Measurements from ENCODE around the gene FMNL2.

Gene FMNL2

GRCh38 chr2:152552888-152553287 lies 217.9 kb downstream of the FMNL2 start:
- TF ChIP-seq ZBTB11 (tag by site-specific recombination; conservative IDR thresholded peaks at IDR 0.05; ENCODE audit: low read depth) (no peak), ZNF776 (tag by site-specific recombination; IDR thresholded peaks at IDR 0.05; ENCODE audit: borderline replicate concordance) (no peak), ZNF302 (tag by site-specific recombination; IDR thresholded peaks at IDR 0.05; ENCODE audit: low read depth) (no peak), ZNF518A (tag by site-specific recombination; conservative IDR thresholded peaks at IDR 0.05; ENCODE audit: low read depth) (no peak), ZNF26 (tag by site-specific recombination; IDR thresholded peaks at IDR 0.05) (no peak), ZNF366 (tag by site-specific recombination; conservative IDR thresholded peaks at IDR 0.05) (no peak), ZNF701 (tag by site-specific recombination; IDR thresholded peaks at IDR 0.05) (no peak), ZNF707 (tag by site-specific recombination; IDR thresholded peaks at IDR 0.05) (no peak), ZNF530 (tag by site-specific recombination; IDR thresholded peaks at IDR 0.05; ENCODE audit: low read depth) (no peak), ZNF571 (tag by site-specific recombination; IDR thresholded peaks at IDR 0.05) (no peak)
- TF ChIP-seq, protein P1, sequence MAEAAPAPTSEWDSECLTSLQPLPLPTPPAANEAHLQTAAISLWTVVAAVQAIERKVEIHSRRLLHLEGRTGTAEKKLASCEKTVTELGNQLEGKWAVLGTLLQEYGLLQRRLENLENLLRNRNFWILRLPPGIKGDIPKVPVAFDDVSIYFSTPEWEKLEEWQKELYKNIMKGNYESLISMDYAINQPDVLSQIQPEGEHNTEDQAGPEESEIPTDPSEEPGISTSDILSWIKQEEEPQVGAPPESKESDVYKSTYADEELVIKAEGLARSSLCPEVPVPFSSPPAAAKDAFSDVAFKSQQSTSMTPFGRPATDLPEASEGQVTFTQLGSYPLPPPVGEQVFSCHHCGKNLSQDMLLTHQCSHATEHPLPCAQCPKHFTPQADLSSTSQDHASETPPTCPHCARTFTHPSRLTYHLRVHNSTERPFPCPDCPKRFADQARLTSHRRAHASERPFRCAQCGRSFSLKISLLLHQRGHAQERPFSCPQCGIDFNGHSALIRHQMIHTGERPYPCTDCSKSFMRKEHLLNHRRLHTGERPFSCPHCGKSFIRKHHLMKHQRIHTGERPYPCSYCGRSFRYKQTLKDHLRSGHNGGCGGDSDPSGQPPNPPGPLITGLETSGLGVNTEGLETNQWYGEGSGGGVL (tag by site-specific recombination; IDR thresholded peaks at IDR 0.05) = no peak
- Histone ChIP-seq H3K9me3 (ENCODE audit: control insufficient read depth, insufficient read depth, low read depth, low read length) (no peaks in the 10 kb centered on the region), H3K36me3 (ENCODE audit: control insufficient read depth in 2 of 2, insufficient read depth in 1 of 2, low read length in 2 of 2) (no peaks in the 10 kb centered on the region), H3K4me3 (ENCODE audit: low read depth, low read length) (no peak overlapping the region), H3K27ac (ENCODE audit: extremely low read depth, low read depth, low read length) (no peak overlapping the region), H3K4me1 (ENCODE audit: control insufficient read depth, insufficient read depth, low read length) (no peaks in the 10 kb centered on the region)
- POLR2A ChIA-PET = no interaction called here
- CTCF ChIA-PET = interaction anchor here (0.7 to 1.4 kb wide), 2 partner anchors 83 to 267 kb away, joined by 3 to 4 read pairs; no protein-coding TSS in a partner anchor

DNA sequence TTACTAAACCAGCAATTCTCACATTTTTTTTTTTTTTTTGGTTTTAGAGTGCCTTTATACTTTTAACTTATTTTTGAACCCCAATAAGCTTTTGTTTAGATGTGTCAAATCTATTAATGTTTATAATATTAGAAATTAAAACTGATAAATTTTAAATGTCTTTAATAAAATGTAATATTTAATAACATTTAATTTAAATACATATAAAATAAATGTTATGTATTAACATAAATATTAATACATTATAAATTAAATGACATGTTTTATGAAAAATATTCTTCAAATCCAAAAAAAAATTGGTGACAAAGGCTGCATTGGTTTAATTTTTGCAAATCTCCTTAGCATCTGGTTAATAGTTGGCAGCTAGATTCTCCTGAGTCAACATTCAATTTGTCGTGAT lies 218.5 kb downstream of the FMNL2 start:
- no peak overlapping the region for H3K27ac ChIP-seq (ENCODE audit: extremely low read depth, low read depth, low read length)
- ChIA-PET CTCF (interaction anchor here (0.7 to 1.4 kb wide), 2 partner anchors 82 to 390 kb away, joined by 3 to 4 read pairs; no protein-coding TSS in a partner anchor), POLR2A (no interaction called here)
- TF ChIP-seq, protein P2, sequence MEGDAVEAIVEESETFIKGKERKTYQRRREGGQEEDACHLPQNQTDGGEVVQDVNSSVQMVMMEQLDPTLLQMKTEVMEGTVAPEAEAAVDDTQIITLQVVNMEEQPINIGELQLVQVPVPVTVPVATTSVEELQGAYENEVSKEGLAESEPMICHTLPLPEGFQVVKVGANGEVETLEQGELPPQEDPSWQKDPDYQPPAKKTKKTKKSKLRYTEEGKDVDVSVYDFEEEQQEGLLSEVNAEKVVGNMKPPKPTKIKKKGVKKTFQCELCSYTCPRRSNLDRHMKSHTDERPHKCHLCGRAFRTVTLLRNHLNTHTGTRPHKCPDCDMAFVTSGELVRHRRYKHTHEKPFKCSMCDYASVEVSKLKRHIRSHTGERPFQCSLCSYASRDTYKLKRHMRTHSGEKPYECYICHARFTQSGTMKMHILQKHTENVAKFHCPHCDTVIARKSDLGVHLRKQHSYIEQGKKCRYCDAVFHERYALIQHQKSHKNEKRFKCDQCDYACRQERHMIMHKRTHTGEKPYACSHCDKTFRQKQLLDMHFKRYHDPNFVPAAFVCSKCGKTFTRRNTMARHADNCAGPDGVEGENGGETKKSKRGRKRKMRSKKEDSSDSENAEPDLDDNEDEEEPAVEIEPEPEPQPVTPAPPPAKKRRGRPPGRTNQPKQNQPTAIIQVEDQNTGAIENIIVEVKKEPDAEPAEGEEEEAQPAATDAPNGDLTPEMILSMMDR (tag by site-specific recombination; IDR thresholded peaks at IDR 0.05) = no peak
- TF ChIP-seq ZNF501 (tag by site-specific recombination; IDR thresholded peaks at IDR 0.05) (no peak), ZFP41 (tag by site-specific recombination; IDR thresholded peaks at IDR 0.05; ENCODE audit: borderline replicate concordance) (no peak)
- H3K9me3 ChIP-seq (ENCODE audit: control insufficient read depth, insufficient read depth, low read depth, low read length) = no peaks in the 10 kb centered on the region
- no peak overlapping the region for H3K4me3 ChIP-seq (ENCODE audit: low read depth, low read length)
- no peaks in the 10 kb centered on the region for H3K36me3 ChIP-seq (ENCODE audit: control insufficient read depth in 2 of 2, insufficient read depth in 1 of 2, low read length in 2 of 2)
- H3K4me1 ChIP-seq (ENCODE audit: control insufficient read depth, insufficient read depth, low read length) = no peaks in the 10 kb centered on the region

All from HEK293 (cell line).